ENCODE data around the gene EDA.

GRCh38 chrX:70009970-70010369, 394.1 kb downstream of the EDA start:
- TF ChIP-seq CTCF (conservative IDR thresholded peaks at IDR 0.05 in 1 of 2, IDR thresholded peaks at IDR 0.05 in 1 of 2; ENCODE audit: extremely low read depth in 1 of 2, insufficient read depth in 1 of 2, low read depth in 1 of 2, low read length in 2 of 2) = no peak
- no peak for TF ChIP-seq EZH2 (IDR thresholded peaks at IDR 0.05; ENCODE audit: borderline replicate concordance, low read length)

Data from mammary epithelial cell (primary cell).